HepG2 (cell line): ENCODE results near the gene ZC3H13. TPM values are rescaled to one million over a fixed set of nuclear protein-coding genes. Genes with fewer than 3 reads are reported as not detected.

ENCODE experiments used
- ATAC-seq: fragments of 200-7000 bp; cut with Tn5 transposase; 3 replicates; pipeline ENCODE4 v1.9.1; 2020; ENCODE audit warnings: mild to moderate bottlenecking, moderate library complexity
- BruUV-seq: library from RNA; stranded (reverse); fragments of 400-500 nt; replicated peaks from 2 replicates; lab custom pipeline; 2021; lab: Mats Ljungman, UMichigan
- CTCF ChIA-PET: fragments of 300-600 bp; formaldehyde crosslinking; extraction: SDS; loops from one replicate; lab custom pipeline; 2021; ENCODE audit warnings: low total read pairs, inconsistent platforms, low intra/inter-chr PET ratio; lab: Yijun Ruan, JAX
- POLR2A ChIA-PET: fragments of 350-600 bp; sonication (Branson Sonifier 250); formaldehyde crosslinking; loops from one replicate; lab custom pipeline; 2020; ENCODE audit warnings: antibody characterized with exemption, inconsistent platforms; lab: Yijun Ruan, JAX
- DNase-seq: peaks from one replicate; pipeline ENCODE4 v3.0.0-alpha.2; 2015; ENCODE audit warnings: low spot score
- FAIRE-seq: peaks from 3 replicates; lab custom pipeline; 2011; peaks lifted over from hg19 to GRCh38; lab: Jason Lieb, UNC
- H2AFZ ChIP-seq: one replicate; pipeline ENCODE4 v1.6.1; 2011; ENCODE audit warnings: low read length, inconsistent platforms
- H3K27ac ChIP-seq: fragments of 300-600 bp; 3 replicates; pipeline ENCODE4 v1.8.0; 2011; ENCODE audit warnings: mixed run types, mild to moderate bottlenecking, mixed read lengths, low read length, inconsistent platforms; ENCODE audit not compliant: insufficient read depth; ENCODE audit errors: extremely low read length
- H3K27me3 ChIP-seq, 2 experiments: fragments of 200-600 bp in 1 of 2; 2 replicates in 1 of 2; 3 replicates in 1 of 2; pipeline versions ENCODE4 v1.6.0 to v1.8.0; 2011; ENCODE audit warnings: low read length in 2 of 2, mild to moderate bottlenecking in 2 of 2, moderate library complexity in 2 of 2, inconsistent platforms in 1 of 2; ENCODE audit not compliant: insufficient read depth in 2 of 2, control insufficient read depth in 1 of 2
- H3K36me3 ChIP-seq, 2 experiments: fragments of 200-600 bp in 1 of 2; replicated peaks in 1 of 2; 2 replicates in 1 of 2; 3 replicates in 1 of 2; pipeline versions ENCODE4 v1.5.1 to v1.8.0; 2011; ENCODE audit warnings: low read length in 2 of 2, inconsistent platforms in 1 of 2; ENCODE audit not compliant: insufficient read depth in 2 of 2, control insufficient read depth in 1 of 2
- H3K4me1 ChIP-seq: 2 replicates; pipeline ENCODE4 v1.5.1; 2012; ENCODE audit warnings: low read length, inconsistent platforms; ENCODE audit not compliant: insufficient read depth
- H3K4me2 ChIP-seq: 2 replicates; pipeline ENCODE4 v1.6.0; 2011; ENCODE audit warnings: low read depth, low read length, inconsistent platforms
- H3K4me3 ChIP-seq, 3 experiments: fragments of 200-600 bp in 1 of 3; sonication (generic), shearing (Covaris generic) in 1 of 3; replicated peaks in 1 of 3; 2 replicates each; pipeline ENCODE4 v1.5.1; 2011 to 2016; ENCODE audit warnings: low read length in 3 of 3, inconsistent platforms in 2 of 3, low read depth in 2 of 3, mild to moderate bottlenecking in 2 of 3, control low read depth in 1 of 3, mixed read lengths in 1 of 3; ENCODE audit not compliant: insufficient read depth in 1 of 3
- H3K79me2 ChIP-seq: one replicate; pipeline ENCODE4 v1.6.1; 2011; ENCODE audit warnings: low read length, inconsistent platforms; ENCODE audit not compliant: insufficient read depth
- H3K9ac ChIP-seq: 2 replicates; pipeline ENCODE4 v1.6.0; 2011; ENCODE audit warnings: mild to moderate bottlenecking, low read depth, low read length, inconsistent platforms; ENCODE audit not compliant: insufficient read depth
- H3K9me3 ChIP-seq: 2 replicates; pipeline ENCODE4 v1.5.1; 2012; ENCODE audit warnings: mild to moderate bottlenecking, low read length
- H4K20me1 ChIP-seq: 2 replicates; pipeline ENCODE4 v1.6.0; 2011; ENCODE audit warnings: inconsistent platforms, mild to moderate bottlenecking, low read length, moderate library complexity; ENCODE audit not compliant: insufficient read depth
- FOXC1 ChIP-seq: sonication (generic); formaldehyde crosslinking; IDR thresholded peaks from 2 replicates; pipeline ENCODE4 v1.8.0; 2022; ENCODE audit warnings: mild to moderate bottlenecking, missing genetic modification reagents, borderline replicate concordance
- KLF13 ChIP-seq: sonication (generic); formaldehyde crosslinking; IDR thresholded peaks from 2 replicates; pipeline ENCODE4 v1.4.0; 2020; ENCODE audit warnings: mild to moderate bottlenecking, missing genetic modification reagents
- LCORL ChIP-seq, 2 experiments: fragments of 450-650 bp in 1 of 2; sonication (generic) in 1 of 2; formaldehyde crosslinking in 1 of 2; IDR thresholded peaks; 2 replicates each; pipeline versions ENCODE4 v1.5.0 to v1.6.1; 2017 to 2020; ENCODE audit warnings: antibody characterized with exemption in 1 of 2, missing genetic modification reagents in 1 of 2
- PHF5A ChIP-seq: IDR thresholded peaks from one replicate; pipeline ENCODE4 v1.6.1; 2018; ENCODE audit warnings: low read depth, missing genetic modification reagents; ENCODE audit not compliant: unreplicated experiment
- RCOR2 ChIP-seq: IDR thresholded peaks from 2 replicates; pipeline ENCODE4 v1.6.1; 2016; ENCODE audit warnings: missing biosample characterization, missing genetic modification reagents
- SMAD3 ChIP-seq: sonication (generic); formaldehyde crosslinking; IDR thresholded peaks from 2 replicates; pipeline ENCODE4 v1.4.0; 2020; ENCODE audit warnings: missing genetic modification reagents
- ZNF501 ChIP-seq: sonication (generic); formaldehyde crosslinking; IDR thresholded peaks from 2 replicates; pipeline ENCODE4 v1.5.1; 2020; ENCODE audit warnings: mild to moderate bottlenecking, moderate library complexity, missing genetic modification reagents
- ZSCAN22 ChIP-seq: sonication (generic); formaldehyde crosslinking; IDR thresholded peaks from 2 replicates; pipeline ENCODE4 v1.4.0; 2020; ENCODE audit warnings: mild to moderate bottlenecking, missing genetic modification reagents
- WGBS: methylation state at CpG from one replicate; pipeline ENCODE4 v1.1.6; 2017; ENCODE audit warnings: low lambda C conversion rate; 5-methylcytosine and 5-hydroxymethylcytosine counted together
- in situ Hi-C: cut with HindIII; loops from 2 replicates; pipeline ENCODE4 v1.10.0; 2017; ENCODE audit warnings: low pct_unique_long_range_greater_than_20kb; ENCODE audit not compliant: extremely low pct_ligation_motif_present
- intact Hi-C: fragments of 100-400 bp; cut with micrococcal nuclease; formaldehyde crosslinking; loops from one replicate; pipeline ENCODE4 v1.10.0; 2022; ENCODE audit not compliant: unreplicated experiment
- polyA plus RNA-seq, 8 experiments: library from polyadenylated mRNA; depleted of rRNA in 3 of 8; stranded (reverse) in 7 of 8; unstranded in 1 of 8; fragments of >200 nt; fragmentation: Illumina TruSeq in 4 of 8; extraction: Trizol in 4 of 8; gene quantifications; 2 replicates each; pipeline versions ENCODE4 v1.2.1 to v1.2.3, GENCODE V29; 2011 to 2016; ENCODE audit warnings: low read depth in 4 of 8, missing spikeins in 1 of 8, mixed read lengths in 1 of 8; ENCODE audit not compliant: insufficient read depth in 1 of 8
- total RNA-seq, 5 experiments: library from RNA; depleted of rRNA; stranded (reverse); fragments of >200 nt; fragmentation: Illumina TruSeq; extraction: Trizol; gene quantifications; 2 replicates each; pipeline ENCODE4 v1.2.3, GENCODE V29; 2016; ENCODE audit warnings: low read depth in 1 of 5
- TF ChIP-seq, protein P1 (sequence below): IDR thresholded peaks from 2 replicates; pipeline ENCODE4 v1.6.1; 2016; ENCODE audit warnings: low read depth
- TF ChIP-seq, protein P2 (sequence below): sonication (generic); formaldehyde crosslinking; IDR thresholded peaks from 2 replicates; pipeline ENCODE4 v1.5.1; 2020; ENCODE audit warnings: missing genetic modification reagents, mild to moderate bottlenecking, borderline replicate concordance

Gene ZC3H13
- total and polyA plus RNA-seq, 2 of the 13 experiments (the other 11 are each of a cell fraction or from before 2014, with no cell fraction given), result 2.7 to 23.5 TPM

DNA sequence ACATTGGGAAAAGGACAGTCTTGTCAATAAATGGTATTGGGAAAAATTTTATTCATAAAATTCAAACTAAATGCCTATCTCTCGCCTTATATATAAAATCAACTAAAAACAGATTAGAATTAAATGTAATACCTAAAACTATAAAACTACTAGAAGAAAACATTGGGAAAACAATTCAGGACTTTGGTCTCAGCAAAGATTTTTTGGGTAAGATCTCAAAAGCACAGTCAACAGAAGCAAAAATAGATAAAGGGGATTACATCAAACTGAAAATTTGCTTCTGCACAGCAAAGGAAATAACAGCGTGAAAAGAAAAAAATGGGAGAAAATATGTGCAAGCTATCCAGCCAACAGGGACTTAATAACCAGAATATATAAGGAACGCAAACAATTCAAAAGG lies 24.3 kb upstream of the ZC3H13 start (continued):
- no peak for TF ChIP-seq SMAD3 (CRISPR knock-in tag)
- no peak for TF ChIP-seq ZNF501 (CRISPR knock-in tag)
- TF ChIP-seq, protein P1, sequence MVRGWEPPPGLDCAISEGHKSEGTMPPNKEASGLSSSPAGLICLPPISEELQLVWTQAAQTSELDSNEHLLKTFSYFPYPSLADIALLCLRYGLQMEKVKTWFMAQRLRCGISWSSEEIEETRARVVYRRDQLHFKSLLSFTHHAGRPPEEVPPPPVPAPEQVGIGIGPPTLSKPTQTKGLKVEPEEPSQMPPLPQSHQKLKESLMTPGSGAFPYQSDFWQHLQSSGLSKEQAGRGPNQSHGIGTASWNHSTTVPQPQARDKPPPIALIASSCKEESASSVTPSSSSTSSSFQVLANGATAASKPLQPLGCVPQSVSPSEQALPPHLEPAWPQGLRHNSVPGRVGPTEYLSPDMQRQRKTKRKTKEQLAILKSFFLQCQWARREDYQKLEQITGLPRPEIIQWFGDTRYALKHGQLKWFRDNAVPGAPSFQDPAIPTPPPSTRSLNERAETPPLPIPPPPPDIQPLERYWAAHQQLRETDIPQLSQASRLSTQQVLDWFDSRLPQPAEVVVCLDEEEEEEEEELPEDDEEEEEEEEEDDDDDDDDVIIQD, result no peak
- TF ChIP-seq, protein P2, sequence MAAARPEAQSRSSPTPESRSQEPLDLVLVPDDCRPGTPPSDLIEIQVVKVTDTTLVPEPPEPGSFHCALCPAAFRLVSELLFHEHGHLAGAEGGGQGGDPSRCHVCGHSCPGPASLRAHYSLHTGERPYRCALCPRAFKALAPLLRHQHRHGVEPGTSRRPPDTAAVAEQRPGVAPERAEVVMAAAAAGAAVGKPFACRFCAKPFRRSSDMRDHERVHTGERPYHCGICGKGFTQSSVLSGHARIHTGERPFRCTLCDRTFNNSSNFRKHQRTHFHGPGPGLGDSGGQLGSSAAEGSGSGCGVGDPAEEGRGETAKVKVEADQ (CRISPR knock-in tag), result no peak
- TF ChIP-seq PHF5A (CRISPR knock-in tag), result no peak
- TF ChIP-seq, all 625 proteins: peak for 0

DNA sequence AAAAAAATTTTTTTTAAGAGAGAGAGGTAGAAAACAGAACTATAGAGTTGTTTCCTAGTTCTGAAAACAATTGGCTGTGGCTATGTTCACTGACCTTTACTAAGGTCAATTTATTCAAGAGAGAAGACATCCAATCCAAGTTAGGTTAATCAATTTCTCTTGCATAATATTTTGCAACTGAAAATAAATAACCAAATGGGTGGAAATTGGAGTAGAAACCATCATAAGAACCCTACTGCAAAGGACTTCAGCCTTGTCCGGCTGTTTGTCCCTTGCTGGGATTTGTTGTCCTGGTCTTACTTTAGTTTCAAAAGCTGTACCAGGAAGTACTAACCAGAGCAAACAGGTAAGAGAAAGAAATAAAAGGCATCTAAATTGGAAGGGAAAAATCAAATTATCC lies 23.3 kb upstream of the ZC3H13 start:
- ChIA-PET CTCF (no interaction called here), POLR2A (no interaction called here)
- DNase-seq, result no peak
- FAIRE-seq, result no peak
- TF ChIP-seq KLF13 (CRISPR knock-in tag) (no peak), ZSCAN22 (CRISPR knock-in tag) (no peak), FOXC1 (CRISPR knock-in tag) (no peak), RCOR2 (no peak), LCORL (IDR thresholded peaks at IDR 0.05) (no peak), LCORL (CRISPR knock-in tag; IDR thresholded peaks at IDR 0.05) (no peak)
- TF ChIP-seq, all 625 proteins: peak for 0
- WGBS, result 96% methylated on average over 1 of the region's 1 CpG
- no peak overlapping the region for H3K4me2 ChIP-seq
- in situ Hi-C loops, result no loop called here
- no peak overlapping the region for H3K4me3 ChIP-seq
- H4K20me1 ChIP-seq, result no peaks in the 10 kb centered on the region
- no peak overlapping the region for H2AFZ ChIP-seq
- H3K4me1 ChIP-seq, result no peaks in the 10 kb centered on the region
- BruUV-seq, result no TSS peak
- peaks cover 6 to 72% of the 10 kb centered on the region in 2 experiments for H3K36me3 ChIP-seq
- no peak overlapping the region for H3K9ac ChIP-seq
- no peak for ATAC-seq
- no peak overlapping the region for H3K27ac ChIP-seq
- H3K27me3 ChIP-seq, result no peaks in the 10 kb centered on the region
- no peaks in the 10 kb centered on the region for H3K79me2 ChIP-seq
- intact Hi-C loops, result no loop called here
- H3K9me3 ChIP-seq, result no peaks in the 10 kb centered on the region
